ENCODE results near the gene FBXL17. TPM values are rescaled to one million over a fixed set of nuclear protein-coding genes. Genes with fewer than 3 reads are reported as not detected.

Gene FBXL17
- total RNA-seq, 4 donors from 2014 or later, result 16.1 to 31.8 (median 18.8) TPM

DNA sequence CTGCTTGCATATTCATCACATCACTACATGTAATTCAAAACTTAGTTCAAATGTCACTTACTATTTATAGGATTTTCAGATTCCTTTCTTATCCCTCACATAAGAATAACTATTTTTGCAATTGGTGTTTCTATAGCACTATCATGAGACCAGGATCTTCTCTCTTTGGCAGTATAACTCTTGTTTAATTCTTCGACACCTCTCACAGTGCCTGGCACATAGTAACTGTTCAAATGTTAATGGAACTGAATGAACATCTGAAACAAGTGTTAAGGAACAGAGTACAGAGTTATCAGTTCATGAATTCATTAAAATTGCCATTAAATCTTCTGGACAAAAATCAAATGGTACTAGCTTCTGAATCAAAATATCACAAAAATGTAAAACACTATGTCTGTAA is 40.0 kb downstream of the FBXL17 start:
- intact Hi-C loops (cut with DNase I; ENCODE audit: low total_unique reads), result no loop called here
- 92 to 97% methylated on average over 1 of the region's 1 CpG for WGBS, 2 donors
- no peak for DNase-seq (ENCODE audit: low spot score in 2 of 2)
- TF ChIP-seq POLR2A (IDR thresholded peaks at IDR 0.05), result no peak
- TF ChIP-seq, protein P1, sequence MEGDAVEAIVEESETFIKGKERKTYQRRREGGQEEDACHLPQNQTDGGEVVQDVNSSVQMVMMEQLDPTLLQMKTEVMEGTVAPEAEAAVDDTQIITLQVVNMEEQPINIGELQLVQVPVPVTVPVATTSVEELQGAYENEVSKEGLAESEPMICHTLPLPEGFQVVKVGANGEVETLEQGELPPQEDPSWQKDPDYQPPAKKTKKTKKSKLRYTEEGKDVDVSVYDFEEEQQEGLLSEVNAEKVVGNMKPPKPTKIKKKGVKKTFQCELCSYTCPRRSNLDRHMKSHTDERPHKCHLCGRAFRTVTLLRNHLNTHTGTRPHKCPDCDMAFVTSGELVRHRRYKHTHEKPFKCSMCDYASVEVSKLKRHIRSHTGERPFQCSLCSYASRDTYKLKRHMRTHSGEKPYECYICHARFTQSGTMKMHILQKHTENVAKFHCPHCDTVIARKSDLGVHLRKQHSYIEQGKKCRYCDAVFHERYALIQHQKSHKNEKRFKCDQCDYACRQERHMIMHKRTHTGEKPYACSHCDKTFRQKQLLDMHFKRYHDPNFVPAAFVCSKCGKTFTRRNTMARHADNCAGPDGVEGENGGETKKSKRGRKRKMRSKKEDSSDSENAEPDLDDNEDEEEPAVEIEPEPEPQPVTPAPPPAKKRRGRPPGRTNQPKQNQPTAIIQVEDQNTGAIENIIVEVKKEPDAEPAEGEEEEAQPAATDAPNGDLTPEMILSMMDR (IDR thresholded peaks at IDR 0.05), result no peak
- H3K4me3 ChIP-seq (ENCODE audit: low read depth, poor library complexity, severe bottlenecking), result no peak overlapping the region

DNA sequence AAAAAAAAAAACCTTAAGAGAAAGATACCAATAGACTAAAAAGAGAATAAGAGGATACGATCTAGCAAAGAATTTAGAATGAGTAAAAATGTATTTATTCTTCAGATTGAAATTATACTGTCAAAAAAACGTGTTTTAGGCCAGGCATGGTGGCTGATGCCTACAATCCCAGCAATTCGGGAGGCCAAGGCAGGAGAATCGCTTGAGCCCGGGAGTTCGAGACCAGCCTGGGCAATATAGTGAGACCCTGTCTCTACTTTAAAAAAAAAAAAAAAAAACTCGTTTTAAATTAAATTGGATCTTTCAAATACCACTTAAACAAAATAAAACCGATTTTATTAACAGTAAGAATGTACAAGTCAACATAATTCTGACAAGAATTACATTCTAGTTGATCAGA is 41.8 kb downstream of the FBXL17 start:
- intact Hi-C loops (cut with DNase I; ENCODE audit: low total_unique reads), result no loop called here
- TF ChIP-seq, protein P1 (IDR thresholded peaks at IDR 0.05), result no peak
- no peak for TF ChIP-seq POLR2A (IDR thresholded peaks at IDR 0.05)
- H3K4me3 ChIP-seq (ENCODE audit: low read depth, poor library complexity, severe bottlenecking), result no peak overlapping the region
- 90 to 93% methylated on average over 8 of the region's 8 CpGs for WGBS, 2 donors
- DNase-seq (ENCODE audit: low spot score in 2 of 2), result no peak

DNA sequence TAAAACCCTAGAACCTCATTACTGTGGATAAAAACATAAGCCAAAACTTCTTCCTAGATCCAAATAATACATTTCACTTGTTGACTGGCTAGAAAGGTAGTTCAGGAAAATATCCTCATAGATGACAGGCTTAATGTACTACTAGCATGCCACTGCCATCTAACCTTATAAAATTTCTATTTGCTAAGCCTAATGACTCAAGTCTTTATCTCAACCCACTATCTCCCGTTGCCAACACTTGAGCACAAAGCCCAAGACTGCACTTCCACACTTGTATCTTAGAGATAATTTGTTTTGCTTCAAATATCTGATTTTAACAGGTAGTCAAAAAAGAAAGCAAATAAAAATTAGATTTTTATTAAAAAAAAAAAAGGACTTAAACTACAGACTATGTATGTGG is 42.7 kb downstream of the FBXL17 start:
- intact Hi-C loops (cut with DNase I; ENCODE audit: low total_unique reads), result no loop called here
- no peak for DNase-seq (ENCODE audit: low spot score in 2 of 2)

DNA sequence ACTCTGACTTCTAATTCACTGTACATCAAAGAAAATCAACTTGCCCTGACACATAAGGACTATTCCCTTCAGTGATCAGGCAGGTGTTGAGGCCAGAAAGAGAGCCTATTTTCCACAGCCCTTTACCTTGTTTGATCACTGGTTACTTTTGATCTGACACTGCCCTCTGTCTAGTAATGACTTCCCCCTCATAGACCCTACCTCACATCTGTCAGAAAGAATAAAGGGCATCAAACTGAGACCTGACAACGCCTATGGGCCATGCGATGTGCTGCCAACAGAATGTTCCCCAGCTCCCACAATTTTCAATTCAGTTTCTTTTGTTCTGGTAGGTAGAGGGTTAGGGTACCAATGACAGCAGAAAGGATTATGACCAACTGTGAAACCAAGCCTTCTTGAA is 47.7 kb downstream of the FBXL17 start:
- 91 to 95% methylated on average over 2 of the region's 2 CpGs for WGBS, 2 donors
- no peak for DNase-seq (ENCODE audit: low spot score in 2 of 2)
- H3K4me3 ChIP-seq (ENCODE audit: low read depth, poor library complexity, severe bottlenecking), result no peak overlapping the region
- TF ChIP-seq, protein P1 (IDR thresholded peaks at IDR 0.05), result no peak
- TF ChIP-seq POLR2A (IDR thresholded peaks at IDR 0.05), result no peak
- intact Hi-C loops (cut with DNase I; ENCODE audit: low total_unique reads), result no loop called here

More for the DNA sequence above, 42.7 kb downstream of the FBXL17 start:
- H3K4me3 ChIP-seq (ENCODE audit: low read depth, poor library complexity, severe bottlenecking), result no peak overlapping the region
- 57% methylated on average over 1 of the region's 1 CpG for whole genome bisulfite sequencing, 2 donors
- TF ChIP-seq POLR2A (IDR thresholded peaks at IDR 0.05), result no peak
- TF ChIP-seq, protein P1 (IDR thresholded peaks at IDR 0.05), result no peak

DNA sequence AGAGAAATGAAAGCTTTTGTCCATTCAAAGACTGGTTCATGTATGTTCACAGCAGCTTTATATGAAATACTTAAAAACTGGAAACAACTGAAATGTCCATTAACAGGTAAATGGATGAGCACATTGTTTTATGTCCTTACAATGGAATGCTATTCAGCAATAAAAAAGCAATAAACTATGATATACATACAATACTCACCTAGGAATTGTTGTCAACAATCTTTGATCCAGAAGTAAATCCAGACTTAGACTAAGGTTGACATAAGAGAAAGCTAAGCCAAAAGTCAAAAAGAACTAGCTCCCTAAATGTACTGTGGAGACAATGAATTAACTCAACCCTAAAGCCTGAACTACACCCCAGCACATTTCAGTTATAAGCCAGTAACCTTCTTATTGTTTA is 54.9 kb downstream of the FBXL17 start:
- no peak overlapping the region for H3K4me3 ChIP-seq (ENCODE audit: low read depth, poor library complexity, severe bottlenecking)
- no peak for DNase-seq (ENCODE audit: low spot score in 2 of 2)
- TF ChIP-seq, protein P1 (IDR thresholded peaks at IDR 0.05), result no peak
- no peak for TF ChIP-seq POLR2A (IDR thresholded peaks at IDR 0.05)
- intact Hi-C loops (cut with DNase I; ENCODE audit: low total_unique reads), result no loop called here

DNA sequence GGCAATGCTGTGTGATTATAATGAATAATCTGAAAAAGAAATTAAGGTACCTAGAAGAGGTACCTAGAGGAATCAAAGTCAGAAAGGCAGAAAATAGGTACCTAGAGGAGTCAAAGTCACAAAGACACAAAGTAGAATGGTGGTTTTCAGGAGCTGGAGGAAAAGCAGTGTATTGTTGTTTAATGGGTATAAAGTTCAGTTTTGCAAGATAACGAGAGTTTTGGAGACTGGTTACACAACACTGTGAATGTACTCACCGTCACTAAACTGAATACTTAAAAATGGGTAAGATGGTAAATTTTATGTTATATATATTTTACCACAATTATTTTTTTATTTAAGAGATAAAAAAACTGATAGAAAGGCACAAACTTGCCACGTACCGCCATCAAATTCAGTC is 57.0 kb downstream of the FBXL17 start:
- intact Hi-C loops (cut with DNase I; ENCODE audit: low total_unique reads), result no loop called here
- 95 to 99% methylated on average over 4 of the region's 4 CpGs for WGBS, 2 donors
- DNase-seq (ENCODE audit: low spot score in 2 of 2), result no peak
- H3K4me3 ChIP-seq (ENCODE audit: low read depth, poor library complexity, severe bottlenecking), result no peak overlapping the region
- no peak for TF ChIP-seq POLR2A (IDR thresholded peaks at IDR 0.05)
- TF ChIP-seq, protein P1 (IDR thresholded peaks at IDR 0.05), result no peak
